ENCODE measurements around the gene HSD17B4. TPM values are rescaled to one million over a fixed set of nuclear protein-coding genes. Genes with fewer than 3 reads are reported as not detected.
"Not testable (repeated sequence)": the region's sequence is repeated elsewhere in the genome, so short reads cannot be mapped to it uniquely, and the experiment has no call there.

Gene HSD17B4
- total and polyA plus RNA-seq, 9 of the 15 experiments (the other 6 are each of a cell fraction or from before 2014, with no cell fraction given): 50.6 to 187 (median 94.6) TPM

DNA sequence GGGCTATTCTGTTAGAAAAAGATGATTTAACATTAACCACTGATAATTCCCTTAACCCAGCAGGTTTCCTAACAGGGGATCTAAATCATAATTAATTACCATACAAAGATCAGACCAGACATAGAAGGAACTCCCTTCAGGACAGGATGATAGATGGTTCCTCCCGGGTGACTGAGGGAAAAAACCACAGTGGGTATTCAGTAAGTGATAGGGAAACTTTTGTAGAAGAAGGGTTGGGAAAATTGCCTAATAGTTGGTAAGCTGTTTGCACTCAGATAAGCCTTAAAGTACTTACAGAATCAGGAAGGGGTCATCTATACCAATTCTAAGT, 13.7 kb upstream of the HSD17B4 start (continued):
- TF ChIP-seq CEBPG (CRISPR knock-in tag; IDR thresholded peaks at IDR 0.05): not testable (repeated sequence)
- peak; percentile 86 to 92 for TF ChIP-seq CEBPG (tag; conservative IDR thresholded peaks at IDR 0.05 in 1 of 2, IDR thresholded peaks at IDR 0.05 in 1 of 2)
- peak; percentile 14; the same call in 1 of the 2 replicates for TF ChIP-seq TCF7L2 (IDR thresholded peaks at IDR 0.05; ENCODE audit: low read depth, low read length)
- peak; percentile 46; the same call in 1 of the 2 replicates for TF ChIP-seq VEZF1 (CRISPR knock-in tag; IDR thresholded peaks at IDR 0.05)
- peak; percentile 24 for TF ChIP-seq CCNT2 (IDR thresholded peaks at IDR 0.05; ENCODE audit: borderline replicate concordance, extremely low read depth, insufficient read length, low read depth, low read length)
- TF ChIP-seq FOXA3 (CRISPR knock-in tag; conservative IDR thresholded peaks at IDR 0.05 in 1 of 2, IDR thresholded peaks at IDR 0.05 in 1 of 2): peak in 1 of 2 experiments; percentile 64; a peak in 1 of 4 replicates
- TF ChIP-seq KDM1A (IDR thresholded peaks at IDR 0.05): peak in 1 of 2 experiments; percentile 26; a peak in 1 of 4 replicates
- TF ChIP-seq SOX6 (IDR thresholded peaks at IDR 0.05): peak; percentile 62
- TF ChIP-seq DEAF1 (CRISPR knock-in tag; IDR thresholded peaks at IDR 0.05): 0 out of 2 replicates have a peak, but pooled peaks have one; percentile 8
- 0 out of 2 replicates have a peak, but pooled peaks have one; percentile 23 for TF ChIP-seq CHAMP1 (IDR thresholded peaks at IDR 0.05)
- peak; percentile 50 for TF ChIP-seq NFE2 (IDR thresholded peaks at IDR 0.05; ENCODE audit: low read depth)
- TF ChIP-seq ATF7 (IDR thresholded peaks at IDR 0.05): peak; percentile 91
- peak; percentile 60; the same call in 1 of the 2 replicates for TF ChIP-seq DPF2 (IDR thresholded peaks at IDR 0.05)
- TF ChIP-seq TRIM24 (IDR thresholded peaks at IDR 0.05): peak; percentile 57 to 60; a peak in 1 of 4 replicates
- peak in 1 of 2 experiments; percentile 62; a peak in 1 of 4 replicates for TF ChIP-seq BCLAF1 (IDR thresholded peaks at IDR 0.05; ENCODE audit: borderline replicate concordance in 1 of 2, control insufficient read depth in 1 of 2, low read depth in 2 of 2, low read length in 1 of 2)
- peak; percentile 67 for TF ChIP-seq EP300 (IDR thresholded peaks at IDR 0.05; ENCODE audit: low read length)
- TF ChIP-seq RCOR1 (IDR thresholded peaks at IDR 0.05; ENCODE audit: borderline replicate concordance in 1 of 2, low read depth in 2 of 2, low read length in 2 of 2): peak in 1 of 2 experiments; percentile 68; a peak in 2 of 4 replicates
- peak; percentile 42 for TF ChIP-seq SMAD4 (CRISPR knock-in tag; conservative IDR thresholded peaks at IDR 0.05)
- TF ChIP-seq MEIS2 (IDR thresholded peaks at IDR 0.05; ENCODE audit: partially characterized antibody): peak; percentile 98
- TF ChIP-seq SMAD3 (CRISPR knock-in tag; conservative IDR thresholded peaks at IDR 0.05): 0 out of 2 replicates have a peak, but pooled peaks have one; percentile 43
